Mesodermal cell (in vitro differentiated cells): Measurements from ENCODE around the gene GOLGA6B.
"Not testable (repeated sequence)": the region's sequence is repeated elsewhere in the genome, so short reads cannot be mapped to it uniquely, and the experiment has no call there.

Experiments
- H3K27ac ChIP-seq: 2 replicates; pipeline ENCODE4 v1.7.0; 2013; ENCODE audit warnings: mild to moderate bottlenecking, low read depth, low read length, moderate library complexity; ENCODE audit not compliant: severe bottlenecking
- H3K36me3 ChIP-seq: 2 replicates; pipeline ENCODE4 v1.7.1; 2013; ENCODE audit warnings: mild to moderate bottlenecking, low read length, moderate library complexity; ENCODE audit not compliant: control insufficient read depth, insufficient read depth
- H3K4me1 ChIP-seq: one replicate; pipeline ENCODE4 v1.7.1; 2013; ENCODE audit warnings: mild to moderate bottlenecking, low read length; ENCODE audit not compliant: insufficient read depth, control insufficient read depth, poor library complexity, severe bottlenecking
- H3K4me3 ChIP-seq: 2 replicates; pipeline ENCODE4 v1.7.0; 2013; ENCODE audit warnings: low read length, control low read depth, mild to moderate bottlenecking; ENCODE audit not compliant: insufficient read depth, poor library complexity, severe bottlenecking; ENCODE audit errors: extremely low read depth
- H3K9me3 ChIP-seq: 2 replicates; pipeline ENCODE4 v1.7.1; 2013; ENCODE audit warnings: mild to moderate bottlenecking, low read length, moderate library complexity; ENCODE audit not compliant: control insufficient read depth
- whole genome bisulfite sequencing, 2 experiments: methylation state at CpG; one replicate each; pipeline ENCODE4 v1.1.5; 2013; ENCODE audit warnings: missing lambda C conversion rate in 2 of 2; ENCODE audit not compliant: insufficient coverage in 2 of 2; 5-methylcytosine and 5-hydroxymethylcytosine counted together

Gene GOLGA6B

GRCh38 chr15:72698938-72699337, 44.4 kb downstream of the GOLGA6B start:
- no peaks in the 10 kb centered on the region for H3K9me3 ChIP-seq
- no peak overlapping the region for H3K4me3 ChIP-seq
- H3K36me3 ChIP-seq: no peaks in the 10 kb centered on the region
- no peaks in the 10 kb centered on the region for H3K4me1 ChIP-seq
- H3K27ac ChIP-seq: no peak overlapping the region
- WGBS, 2 experiments: 85 to 96% methylated on average over 3 of the region's 5 CpGs

- Histone ChIP-seq H3K9me3 (no peaks in the 10 kb centered on the region), H3K4me1 (no peaks in the 10 kb centered on the region), H3K36me3 (no peaks in the 10 kb centered on the region), H3K4me3 (no peak overlapping the region), H3K27ac (no peak overlapping the region)
- WGBS, 2 experiments: 87 to 96% methylated on average over 4 to 5 of the region's 9 CpGs
These were observed 45.6 kb downstream of the GOLGA6B start for GRCh38 chr15:72700076-72700475.

GRCh38 chr15:72706266-72706665, 51.8 kb downstream of the GOLGA6B start:
- no peak overlapping the region for H3K4me3 ChIP-seq
- no peaks in the 10 kb centered on the region for H3K36me3 ChIP-seq
- H3K4me1 ChIP-seq: no peaks in the 10 kb centered on the region
- no peak overlapping the region for H3K27ac ChIP-seq
- WGBS, 2 experiments: 92 to 100% methylated on average over 4 to 6 of the region's 11 CpGs
- H3K9me3 ChIP-seq: no peaks in the 10 kb centered on the region

- not testable (repeated sequence) for H3K4me3 ChIP-seq, H3K4me1 ChIP-seq, H3K9me3 ChIP-seq, H3K27ac ChIP-seq
- WGBS, 2 experiments: 94 to 96% methylated on average over 5 to 6 of the region's 8 CpGs
- H3K36me3 ChIP-seq: peaks cover 13% of the 10 kb centered on the region
These were observed 54.2 kb downstream of the GOLGA6B start for GRCh38 chr15:72708551-72709303.
